ENCODE measurements around the gene LIN7B.
"Not testable (repeated sequence)": the region's sequence is repeated elsewhere in the genome, so short reads cannot be mapped to it uniquely, and the experiment has no call there.

LIN7B gene

DNA sequence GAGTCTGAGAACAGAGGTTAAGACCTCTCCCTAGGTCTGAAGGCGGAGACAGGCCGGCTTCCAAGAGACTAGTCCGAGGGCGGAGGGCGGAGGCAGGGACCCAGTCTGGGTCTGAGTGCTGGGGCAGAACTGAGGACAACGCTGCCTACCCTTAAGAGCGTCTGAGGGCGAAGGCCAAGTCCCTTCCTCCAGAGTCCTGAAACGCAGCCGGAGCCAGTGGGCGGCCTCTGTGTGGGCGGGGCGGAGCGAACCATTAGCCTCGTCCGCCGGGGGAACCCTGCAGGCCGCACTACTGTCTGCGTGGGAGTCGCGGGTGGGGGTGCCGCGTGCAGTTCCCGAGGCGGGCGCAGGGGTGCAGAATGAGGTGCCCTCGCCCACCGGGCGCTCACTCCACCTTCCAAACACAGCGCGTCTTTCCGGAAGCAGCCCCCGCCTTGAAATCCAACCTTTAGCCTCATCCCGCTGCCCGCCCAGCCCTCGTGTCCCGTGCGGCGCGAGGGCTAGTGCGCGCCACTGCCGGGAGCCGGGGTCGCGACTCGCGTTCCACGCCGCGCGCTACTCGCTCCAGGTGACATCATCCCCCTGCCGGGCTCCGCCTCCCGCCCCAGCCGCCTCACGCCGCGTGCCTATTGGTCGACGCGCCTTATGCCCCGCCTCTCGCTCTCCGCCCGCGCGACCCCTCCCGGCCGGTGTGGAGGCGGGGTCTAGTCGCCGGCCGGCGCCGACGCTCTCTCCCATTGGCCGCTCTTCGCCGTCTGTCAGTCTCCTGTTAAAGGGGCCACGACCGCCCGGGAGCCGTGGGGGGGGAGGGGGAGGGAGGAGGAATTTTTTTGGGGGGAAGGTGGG is 4.6 kb downstream of the LIN7B start, which contains the start of gene C19orf73:
Gene C19orf73, minus strand, starts transcription at position 579 of the 846 bp plus-strand sequence. Its CDS starts 121 bp downstream, at position 458.
- TF ChIP-seq TAF1 (IDR thresholded peaks at IDR 0.05; ENCODE audit: low read depth, low read length), result peak; percentile 36; the same call in 1 of the 2 replicates
- no peak for TF ChIP-seq POLR2AphosphoS5 (IDR thresholded peaks at IDR 0.05; ENCODE audit: low read depth, low read length)
- TF ChIP-seq POU2F2 (IDR thresholded peaks at IDR 0.05; ENCODE audit: low read depth, low read length), result no peak
- no peak for TF ChIP-seq SPI1 (IDR thresholded peaks at IDR 0.05; ENCODE audit: low read depth, low read length)
- peak; percentile 49; the same call in 1 of the 2 replicates for TF ChIP-seq POLR2A (IDR thresholded peaks at IDR 0.05; ENCODE audit: low read depth, low read length)
- peak; percentile 5 for TF ChIP-seq PAX5 (IDR thresholded peaks at IDR 0.05; ENCODE audit: insufficient read depth, low read length, severe bottlenecking)
- DNase-seq (ENCODE audit: insufficient read length, low spot score) (peak; percentile 98), FAIRE-seq (peak; percentile 100)

DNA sequence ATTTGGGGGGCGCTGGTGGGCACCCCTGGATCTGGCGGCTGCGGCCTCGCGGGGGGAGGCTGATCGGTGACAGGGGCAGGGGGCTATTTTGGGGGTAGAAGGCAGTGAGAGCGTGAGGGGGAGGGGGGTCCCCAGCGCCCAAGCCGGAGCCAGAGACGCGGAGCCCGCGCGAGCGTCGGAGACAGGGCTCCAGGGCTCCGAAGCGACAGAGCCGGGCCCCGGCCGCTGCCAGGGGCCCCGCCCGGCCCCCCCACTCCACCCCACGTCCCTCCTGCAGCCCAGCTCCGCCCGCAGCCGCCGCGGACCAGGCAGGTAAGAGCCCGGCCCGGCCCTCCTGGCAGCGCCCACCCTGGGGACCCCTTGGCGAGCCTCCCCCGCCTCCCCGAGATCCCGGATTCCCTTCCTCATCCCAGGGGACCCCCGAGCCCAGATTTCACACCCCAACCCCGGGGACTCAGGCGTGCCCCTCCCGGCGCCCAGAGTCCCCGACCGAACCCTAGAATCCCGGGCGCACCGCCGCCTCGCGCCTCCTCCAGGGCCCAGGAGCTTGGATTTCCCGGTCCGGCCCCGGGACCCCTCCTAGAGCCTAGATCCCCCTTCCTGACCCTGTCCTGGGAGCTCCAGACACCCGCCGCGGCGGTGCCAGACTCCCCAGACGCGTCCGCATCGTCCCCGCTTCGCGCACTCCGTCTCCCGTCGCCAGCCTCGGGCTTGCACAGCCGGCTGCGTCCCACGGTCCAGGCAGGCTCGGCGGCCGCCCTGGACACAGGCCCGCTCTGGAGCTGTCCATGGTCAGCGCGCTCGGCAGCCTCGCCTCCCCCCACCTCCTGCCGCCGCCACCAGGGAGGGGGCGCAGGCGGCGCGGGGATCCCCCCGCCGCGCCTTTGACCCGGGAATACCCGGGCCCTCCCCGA is 5.5 kb downstream of the LIN7B start, which contains the start of gene PPFIA3:
Gene PPFIA3, plus strand, starts transcription at position 134 of the 914 bp plus-strand sequence. CDS start 8,330 bp downstream, outside the sequence.
- FAIRE-seq (no peak), DNase-seq (ENCODE audit: insufficient read length, low spot score) (no peak)
- TF ChIP-seq POU2F2 (IDR thresholded peaks at IDR 0.05; ENCODE audit: low read depth, low read length), result no peak
- no peak for TF ChIP-seq PAX5 (IDR thresholded peaks at IDR 0.05; ENCODE audit: insufficient read depth, low read length, severe bottlenecking)
- TF ChIP-seq POLR2AphosphoS5 (IDR thresholded peaks at IDR 0.05; ENCODE audit: low read depth, low read length), result no peak
- TF ChIP-seq TAF1 (IDR thresholded peaks at IDR 0.05; ENCODE audit: low read depth, low read length), result no peak

DNA sequence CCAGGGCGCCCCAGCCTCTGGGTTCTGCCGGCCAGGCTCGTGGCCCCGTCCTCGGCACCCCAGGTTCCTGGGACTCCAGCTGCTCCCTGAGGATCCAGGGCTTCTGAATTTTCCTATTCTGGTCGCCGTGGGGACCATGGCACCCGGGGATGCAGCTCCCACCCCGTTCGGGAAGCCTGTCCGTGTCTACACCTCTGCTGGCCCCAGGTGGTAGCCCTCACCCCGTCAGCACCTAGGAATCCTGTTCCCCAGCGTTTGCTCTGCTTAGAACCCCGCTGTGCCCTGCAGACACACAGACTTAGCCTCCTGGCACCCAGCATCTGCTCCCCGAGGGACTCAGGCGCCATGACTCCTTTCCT is 6.1 kb downstream of the LIN7B start:
- DNase-seq (ENCODE audit: insufficient read length, low spot score) (no peak), FAIRE-seq (no peak)
- no peak for TF ChIP-seq POLR2A (IDR thresholded peaks at IDR 0.05; ENCODE audit: low read depth, low read length)
- no peak for TF ChIP-seq SPI1 (IDR thresholded peaks at IDR 0.05; ENCODE audit: low read depth, low read length)
- no peak for TF ChIP-seq POU2F2 (IDR thresholded peaks at IDR 0.05; ENCODE audit: low read depth, low read length)
- TF ChIP-seq TAF1 (IDR thresholded peaks at IDR 0.05; ENCODE audit: low read depth, low read length), result no peak
- no peak for TF ChIP-seq PAX5 (IDR thresholded peaks at IDR 0.05; ENCODE audit: insufficient read depth, low read length, severe bottlenecking)
- no peak for TF ChIP-seq POLR2AphosphoS5 (IDR thresholded peaks at IDR 0.05; ENCODE audit: low read depth, low read length)

DNA sequence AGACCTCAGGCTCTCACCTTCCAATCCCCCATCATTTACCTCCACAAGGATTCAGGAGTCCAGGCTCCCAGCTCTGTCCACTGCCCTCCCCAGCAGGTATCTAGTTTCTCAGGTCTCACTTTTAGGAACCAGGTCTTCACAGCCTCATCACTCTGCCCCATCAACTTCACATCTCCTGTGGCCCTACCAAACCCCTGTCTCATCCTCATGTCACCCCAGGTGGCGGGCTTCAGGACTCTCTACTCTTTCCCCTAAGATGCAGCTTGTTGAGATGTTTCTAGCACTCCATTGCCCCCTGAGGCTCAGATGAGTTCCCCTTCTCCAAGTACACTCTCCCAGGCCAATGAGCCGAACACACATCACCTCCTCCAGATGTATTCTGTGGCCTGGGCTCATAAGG is 6.7 kb downstream of the LIN7B start:
- no peak for FAIRE-seq
- no peak for DNase-seq (ENCODE audit: insufficient read length, low spot score)
- TF ChIP-seq POLR2AphosphoS5 (IDR thresholded peaks at IDR 0.05; ENCODE audit: low read depth, low read length), result no peak

DNA sequence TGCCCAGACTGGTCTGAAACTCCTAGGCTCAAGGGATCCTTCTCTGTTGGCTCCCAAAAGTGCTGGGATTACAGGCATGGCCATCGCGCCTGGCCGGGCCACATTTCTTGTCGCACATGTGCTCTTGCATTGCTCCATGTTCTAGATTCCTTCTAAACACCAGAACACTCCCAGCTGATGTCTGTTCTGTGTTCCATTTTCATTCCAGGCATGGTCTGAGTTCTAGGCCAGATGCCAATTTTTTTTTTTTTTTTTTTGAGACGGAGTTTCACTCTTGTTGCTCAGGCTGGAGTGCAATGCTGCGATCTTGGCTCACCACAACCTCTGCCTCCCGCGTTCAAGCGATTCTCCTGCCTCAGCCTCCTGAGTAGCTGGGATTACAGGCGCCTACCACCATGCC is 7.7 kb downstream of the LIN7B start:
- not testable (repeated sequence) for FAIRE-seq; DNase-seq (ENCODE audit: insufficient read length, low spot score)

DNA sequence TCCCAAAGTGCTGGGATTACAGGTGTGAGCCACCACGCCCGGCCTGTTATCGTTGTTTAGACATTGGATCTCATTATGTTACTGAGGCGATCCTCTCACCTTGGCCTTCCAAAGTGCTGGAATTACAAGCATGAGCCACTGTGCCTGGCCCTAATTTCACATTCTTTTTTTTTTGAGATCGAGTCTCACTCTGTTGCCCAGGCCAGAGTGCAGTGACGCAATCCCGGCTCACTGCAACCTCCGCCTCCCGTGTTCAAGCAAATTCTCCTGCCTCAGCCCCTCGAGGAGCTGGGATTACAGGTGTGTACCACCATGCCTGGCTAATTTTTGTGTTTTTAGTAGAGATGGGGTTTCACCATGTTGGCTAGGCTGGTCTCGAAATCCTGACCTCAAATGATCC is 9.1 kb downstream of the LIN7B start:
- not testable (repeated sequence) for FAIRE-seq; DNase-seq (ENCODE audit: insufficient read length, low spot score)

DNA sequence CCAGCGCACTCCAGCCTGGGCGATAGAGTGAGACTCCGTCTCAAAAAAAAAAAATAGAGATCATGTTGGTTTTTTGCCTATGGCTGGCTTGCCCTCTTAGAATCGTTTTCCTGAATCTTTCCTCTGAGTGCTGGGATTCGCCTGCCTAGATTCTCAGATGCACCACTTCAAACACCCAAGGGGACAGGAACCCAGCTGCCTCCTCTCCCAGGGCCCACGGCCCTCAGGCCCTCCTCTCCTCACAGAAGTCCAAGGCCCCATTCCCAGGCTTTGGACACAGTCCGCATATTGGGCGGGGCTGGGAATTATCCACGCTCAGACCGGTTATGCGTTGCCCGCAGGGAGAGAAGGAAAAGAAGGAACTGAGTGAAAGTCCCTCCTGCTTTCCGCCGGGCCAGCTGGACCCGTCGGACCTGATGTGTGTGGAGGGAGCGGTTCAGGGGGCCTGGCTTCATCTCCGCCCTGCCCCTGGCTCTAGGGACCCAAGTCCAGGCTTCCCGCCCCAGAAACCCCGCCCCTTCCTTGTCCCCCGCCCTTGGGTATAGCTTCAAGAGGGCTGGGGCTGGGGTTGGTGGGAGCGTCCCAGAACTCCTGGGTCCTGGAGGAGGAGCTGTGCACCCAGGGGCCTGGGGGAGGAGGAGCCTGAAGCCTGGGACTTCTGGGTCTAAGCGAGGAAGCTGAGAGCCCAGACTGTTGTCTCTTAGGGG is 11.0 kb downstream of the LIN7B start:
- no peak for TF ChIP-seq SPI1 (IDR thresholded peaks at IDR 0.05; ENCODE audit: low read depth, low read length)
- no peak for TF ChIP-seq POLR2A (IDR thresholded peaks at IDR 0.05; ENCODE audit: low read depth, low read length)
- TF ChIP-seq POU2F2 (IDR thresholded peaks at IDR 0.05; ENCODE audit: low read depth, low read length), result no peak
- no peak for TF ChIP-seq POLR2AphosphoS5 (IDR thresholded peaks at IDR 0.05; ENCODE audit: low read depth, low read length)
- no peak for TF ChIP-seq PAX5 (IDR thresholded peaks at IDR 0.05; ENCODE audit: insufficient read depth, low read length, severe bottlenecking)
- no peak for TF ChIP-seq TAF1 (IDR thresholded peaks at IDR 0.05; ENCODE audit: low read depth, low read length)
- no peak for DNase-seq (ENCODE audit: insufficient read length, low spot score)
- no peak for FAIRE-seq

DNA sequence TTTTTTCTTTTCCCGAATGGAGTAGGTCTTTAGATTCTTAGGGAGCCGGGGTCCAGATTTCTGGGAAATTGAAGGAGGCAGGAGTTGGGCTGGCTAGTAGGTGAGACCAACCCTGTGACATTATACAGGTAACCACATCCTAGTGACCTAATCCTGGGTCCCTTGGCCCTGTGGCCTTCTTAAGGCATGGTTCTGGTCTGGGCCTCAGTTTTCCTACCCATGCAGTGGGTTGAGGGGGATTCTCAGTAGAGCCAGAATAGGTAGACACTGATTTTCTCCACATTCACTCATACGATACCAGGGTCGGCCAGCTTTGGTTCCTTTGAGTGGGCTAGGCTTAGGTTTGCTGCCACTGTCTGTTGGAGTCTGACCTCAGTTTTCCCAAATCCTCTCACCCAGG is 12.4 kb downstream of the LIN7B start:
- FAIRE-seq, result no peak
- TF ChIP-seq POLR2AphosphoS5 (IDR thresholded peaks at IDR 0.05; ENCODE audit: low read depth, low read length) (no peak), PAX5 (IDR thresholded peaks at IDR 0.05; ENCODE audit: insufficient read depth, low read length, severe bottlenecking) (no peak)
- no peak for DNase-seq (ENCODE audit: insufficient read length, low spot score)

DNA sequence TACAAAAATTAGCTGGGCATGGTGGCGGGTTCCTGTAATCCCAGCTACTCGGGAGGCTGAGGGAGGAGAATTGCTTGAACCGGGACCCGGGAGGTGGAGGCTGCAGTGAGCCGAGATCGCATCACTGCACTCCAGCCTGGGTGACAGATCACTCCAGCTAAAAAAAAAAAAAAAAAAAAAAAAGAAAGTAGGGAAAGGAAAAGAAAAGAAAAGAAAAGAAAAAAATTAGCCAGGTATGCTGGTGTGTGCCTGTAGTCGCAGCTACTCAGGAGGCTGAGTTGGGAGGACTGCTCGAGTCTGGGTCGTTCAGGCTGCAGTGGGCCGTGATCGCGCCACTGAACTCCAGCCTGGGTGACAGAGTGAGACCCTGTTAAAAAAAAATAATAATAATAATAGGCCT is 13.1 kb downstream of the LIN7B start:
- not testable (repeated sequence) for FAIRE-seq; DNase-seq (ENCODE audit: insufficient read length, low spot score)

Data from GM12891 (cell line).